GM18498 (cell line): ENCODE measurements around the gene MYO1G.
"Not testable (repeated sequence)": the region's sequence is repeated elsewhere in the genome, so short reads cannot be mapped to it uniquely, and the experiment has no call there.

Experiments used
- ATAC-seq: cut with Tn5 transposase; IDR thresholded peaks from one replicate; pipeline ENCODE4 v1.9.1; 2021; ENCODE audit warnings: mild to moderate bottlenecking, moderate library complexity; ENCODE audit not compliant: unreplicated experiment

The MYO1G gene

GRCh38 chr7:44999245-45000092 is 20.7 kb upstream of the MYO1G start:
- ATAC-seq: peak; percentile 79

GRCh38 chr7:44998153-44998871 is 19.5 kb upstream of the MYO1G start:
- no peak for ATAC-seq

- peak; percentile 13 for ATAC-seq
Measured at GRCh38 chr7:44995555-44996493, 17.0 kb upstream of the MYO1G start.

- ATAC-seq: no peak
Measured at GRCh38 chr7:44994877-44995554, 16.2 kb upstream of the MYO1G start.

GRCh38 chr7:44992004-44992795 is 13.4 kb upstream of the MYO1G start:
- ATAC-seq: not testable (repeated sequence)

- no peak for ATAC-seq
Measured at GRCh38 chr7:44990109-44991023, 11.6 kb upstream of the MYO1G start.

- no peak for ATAC-seq
Measured at GRCh38 chr7:44989132-44989531, 10.3 kb upstream of the MYO1G start.

- no peak for ATAC-seq
Measured at GRCh38 chr7:44988701-44989100, 9.9 kb upstream of the MYO1G start.

- ATAC-seq: no peak
Measured at GRCh38 chr7:44987996-44988395, 9.2 kb upstream of the MYO1G start.

- ATAC-seq: no peak
Measured at GRCh38 chr7:44987457-44987856, 8.6 kb upstream of the MYO1G start.

GRCh38 chr7:44986218-44987053 is 7.6 kb upstream of the MYO1G start:
- ATAC-seq: peak; percentile 98

- ATAC-seq: no peak
Measured at GRCh38 chr7:44985900-44986217, 7.0 kb upstream of the MYO1G start.

GRCh38 chr7:44985033-44985695 is 6.3 kb upstream of the MYO1G start:
- no peak for ATAC-seq

GRCh38 chr7:44984478-44984758 is 5.6 kb upstream of the MYO1G start:
- ATAC-seq: no peak

GRCh38 chr7:44983742-44984477 is 5.1 kb upstream of the MYO1G start:
- ATAC-seq: no peak

- ATAC-seq: no peak
Measured at GRCh38 chr7:44982970-44983369, 4.2 kb upstream of the MYO1G start.

GRCh38 chr7:44982535-44982923 is 3.7 kb upstream of the MYO1G start:
- ATAC-seq: no peak
